Activated naive CD4-positive, alpha-beta T cell treated with anti-CD3 and anti-CD28 coated beads, Interleukin-2, amount 50 U/mL, for 16 hours (primary cell): ENCODE results near the gene CABYR.
"Not testable (repeated sequence)": the region's sequence is repeated elsewhere in the genome, so short reads cannot be mapped to it uniquely, and the experiment has no call there.

Experiments used
- DNase-seq: peaks from one replicate; pipeline ENCODE4 v3.0.0-alpha.2; 2020

CABYR gene

GRCh38 chr18:24130494-24130893, 8.4 kb upstream of the CABYR start:
- no peak for DNase-seq

- DNase-seq, result no peak
These were observed 1.9 kb upstream of the CABYR start for GRCh38 chr18:24136967-24137373.

- no peak for DNase-seq
These were observed 463 bp upstream of the CABYR start for GRCh38 chr18:24138409-24138788.

- DNase-seq, result no peak
These were observed 1.8 kb downstream of the CABYR start for GRCh38 chr18:24140697-24141096.

GRCh38 chr18:24142376-24142775, 3.5 kb downstream of the CABYR start:
- DNase-seq, result no peak

GRCh38 chr18:24149591-24149990, 10.7 kb downstream of the CABYR start:
- DNase-seq, result not testable (repeated sequence)

GRCh38 chr18:24153397-24153796, 14.5 kb downstream of the CABYR start:
- DNase-seq, result no peak

- no peak for DNase-seq
These were observed 19.0 kb downstream of the CABYR start for GRCh38 chr18:24157855-24158254.

GRCh38 chr18:24160086-24160485, 21.2 kb downstream of the CABYR start:
- DNase-seq, result no peak

- DNase-seq, result no peak
These were observed 22.4 kb downstream of the CABYR start for GRCh38 chr18:24161304-24161703.

GRCh38 chr18:24168496-24168895, 29.6 kb downstream of the CABYR start:
- no peak for DNase-seq

GRCh38 chr18:24170360-24170759, 31.5 kb downstream of the CABYR start:
- DNase-seq, result no peak

- DNase-seq, result no peak
These were observed 35.1 kb downstream of the CABYR start for GRCh38 chr18:24173997-24174396.

GRCh38 chr18:24176727-24177416, 38.0 kb downstream of the CABYR start:
- DNase-seq, result peak; percentile 36

- no peak for DNase-seq
These were observed 38.8 kb downstream of the CABYR start for GRCh38 chr18:24177499-24178133.

- DNase-seq, result no peak
These were observed 41.2 kb downstream of the CABYR start for GRCh38 chr18:24180048-24180447.

- no peak for DNase-seq
These were observed 42.9 kb downstream of the CABYR start for GRCh38 chr18:24181806-24182205.

GRCh38 chr18:24185805-24186204, 46.9 kb downstream of the CABYR start:
- DNase-seq, result no peak

- no peak for DNase-seq
These were observed 48.2 kb downstream of the CABYR start for GRCh38 chr18:24187049-24187448.

- DNase-seq, result no peak
These were observed 48.8 kb downstream of the CABYR start for GRCh38 chr18:24187689-24188088.

- DNase-seq, result no peak
These were observed 49.3 kb downstream of the CABYR start for GRCh38 chr18:24188120-24188519.

- DNase-seq, result no peak
These were observed 50.2 kb downstream of the CABYR start for GRCh38 chr18:24189007-24189528.

GRCh38 chr18:24189664-24190346, 50.9 kb downstream of the CABYR start:
- DNase-seq, result no peak

- DNase-seq, result no peak
These were observed 51.7 kb downstream of the CABYR start for GRCh38 chr18:24190590-24190989.
